ENCODE results near the gene TPR. TPM values are rescaled to one million over a fixed set of nuclear protein-coding genes. Genes with fewer than 3 reads are reported as not detected.

The TPR gene
- total RNA-seq, 1 experiment from 2014 or later, result 99.3 TPM

GRCh38 chr1:186286615-186287315 lies 88.3 kb downstream of the TPR start:
- Histone ChIP-seq H3K27me3 (ENCODE audit: control insufficient read depth, insufficient read depth, low read length) (no peaks in the 10 kb centered on the region), H3K36me3 (replicated peaks; ENCODE audit: control insufficient read depth, insufficient read depth, low read length) (no peaks in the 10 kb centered on the region), H3K4me3 (ENCODE audit: insufficient read depth, low read depth, low read length) (no peak overlapping the region)
- DNase-seq, result no peak

GRCh38 chr1:186283374-186283773 lies 91.7 kb downstream of the TPR start:
- no peak for DNase-seq
- Histone ChIP-seq H3K4me3 (ENCODE audit: insufficient read depth, low read depth, low read length) (no peak overlapping the region), H3K36me3 (replicated peaks; ENCODE audit: control insufficient read depth, insufficient read depth, low read length) (no peaks in the 10 kb centered on the region), H3K27me3 (ENCODE audit: control insufficient read depth, insufficient read depth, low read length) (no peaks in the 10 kb centered on the region)

- no peak for DNase-seq
- no peak overlapping the region for H3K4me3 ChIP-seq (ENCODE audit: insufficient read depth, low read depth, low read length)
Measured at GRCh38 chr1:186282466-186282865, 92.6 kb downstream of the TPR start.

DNA sequence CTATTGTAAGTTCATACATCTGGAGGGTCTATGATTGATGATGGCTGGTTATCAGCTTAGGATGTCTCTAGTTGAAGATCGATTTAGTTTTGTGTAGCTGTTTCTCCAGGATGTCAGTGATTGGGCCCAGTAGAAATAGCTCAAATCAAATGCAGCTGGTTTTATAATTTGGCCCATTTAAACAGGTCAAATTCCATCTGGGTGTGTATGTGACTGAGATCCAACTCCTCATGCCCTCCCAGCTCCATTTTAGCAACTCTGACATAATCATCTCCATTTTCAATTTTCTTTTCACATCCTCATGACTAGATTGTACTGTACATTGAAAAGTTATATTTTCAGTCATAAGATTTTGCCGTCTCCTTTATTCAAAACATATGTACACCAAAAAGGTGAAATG lies 99.2 kb downstream of the TPR start:
- Histone ChIP-seq H3K4me3 (ENCODE audit: insufficient read depth, low read depth, low read length) (no peak overlapping the region), H3K27me3 (ENCODE audit: control insufficient read depth, insufficient read depth, low read length) (no peaks in the 10 kb centered on the region), H3K36me3 (replicated peaks; ENCODE audit: control insufficient read depth, insufficient read depth, low read length) (no peaks in the 10 kb centered on the region)
- no peak for DNase-seq

More at GRCh38 chr1:186282466-186282865, 92.6 kb downstream of the TPR start:
- no peaks in the 10 kb centered on the region for H3K27me3 ChIP-seq (ENCODE audit: control insufficient read depth, insufficient read depth, low read length)
- no peaks in the 10 kb centered on the region for H3K36me3 ChIP-seq (replicated peaks; ENCODE audit: control insufficient read depth, insufficient read depth, low read length)

DNA sequence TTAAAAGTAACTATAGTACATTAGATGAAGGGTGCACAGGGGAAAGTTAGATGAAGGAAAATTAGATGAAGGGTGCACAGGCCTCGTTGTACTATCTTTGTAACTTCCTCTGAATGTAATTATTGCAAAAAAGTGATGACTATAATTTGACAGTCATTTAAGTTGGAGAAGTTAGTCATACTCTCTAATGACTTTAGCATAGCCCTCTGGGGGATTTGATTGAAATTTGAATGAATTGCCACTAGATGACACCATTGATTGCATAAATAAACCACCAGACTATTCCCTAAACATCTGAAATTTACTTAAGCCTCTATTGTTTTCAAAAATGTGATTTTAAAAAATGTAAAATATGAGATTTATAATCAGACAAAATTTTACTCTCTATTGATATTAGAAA lies 102.6 kb downstream of the TPR start:
- Histone ChIP-seq H3K36me3 (replicated peaks; ENCODE audit: control insufficient read depth, insufficient read depth, low read length) (no peaks in the 10 kb centered on the region), H3K27me3 (ENCODE audit: control insufficient read depth, insufficient read depth, low read length) (no peaks in the 10 kb centered on the region), H3K4me3 (ENCODE audit: insufficient read depth, low read depth, low read length) (no peak overlapping the region)
- DNase-seq, result no peak

DNA sequence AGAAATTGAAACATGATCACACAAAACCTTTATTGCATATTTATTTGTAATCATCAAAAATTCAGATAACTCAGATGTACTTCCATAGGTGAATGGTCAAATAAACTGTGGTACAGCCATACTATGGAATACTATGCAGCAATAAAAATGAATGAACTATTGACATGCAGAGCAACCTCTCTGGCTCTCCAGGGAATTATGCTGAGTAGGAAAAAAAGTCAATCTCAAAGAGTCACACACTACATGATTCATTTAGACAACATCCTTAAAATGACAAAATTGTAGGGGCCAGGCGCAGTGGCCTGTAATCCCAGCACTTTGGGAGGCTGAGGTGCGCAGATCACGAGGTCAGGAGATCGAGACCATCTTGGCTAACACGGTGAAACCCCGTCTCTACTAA lies 104.0 kb downstream of the TPR start:
- Histone ChIP-seq H3K27me3 (ENCODE audit: control insufficient read depth, insufficient read depth, low read length) (no peaks in the 10 kb centered on the region), H3K4me3 (ENCODE audit: insufficient read depth, low read depth, low read length) (no peak overlapping the region), H3K36me3 (replicated peaks; ENCODE audit: control insufficient read depth, insufficient read depth, low read length) (no peaks in the 10 kb centered on the region)
- DNase-seq, result no peak

Other genes starting within 250 kb of the TPR start
- gene PRG4, start 79.0 kb downstream of the TPR start, total RNA-seq (2014; rRNA removed; shearing (Covaris generic)), result 0.17 and 0.26 TPM in 2 replicates
- gene ODR4, start 585 bp upstream of the TPR start, total RNA-seq (2014; rRNA removed; shearing (Covaris generic)), result 18.1 and 28.5 TPM in 2 replicates
- not detected in 2 replicates for gene PDC, start 85.9 kb upstream of the TPR start, total RNA-seq (2014; rRNA removed; shearing (Covaris generic))